ENCODE data around the gene FYTTD1.

FYTTD1 gene

GRCh38 chr3:197736491-197737318 lies 13.0 kb upstream of the FYTTD1 start, which contains the start of gene RUBCN:
Gene RUBCN (minus strand): TSS chr3:197736904. CDS start chr3:197736719, 185 bp downstream.
- TF ChIP-seq CTCF (IDR thresholded peaks at IDR 0.05; ENCODE audit: insufficient read depth, low read length, missing control alignments): no peak
- peak; percentile 57 for DNase-seq (ENCODE audit: low read depth, low spot score)
- CTCF ChIA-PET: interaction anchor here (1.3 to 1.8 kb wide), 3 partner anchors 12 to 25 kb away, joined by 4 to 5 read pairs (median 4); no protein-coding TSS in a partner anchor
- peak within 1 kb of the TSS; percentile 77 for H3K4me3 ChIP-seq (ENCODE audit: low read depth, low read length)
- POLR2A ChIA-PET: no interaction called here

- peak overlapping the region; percentile 77 for H3K4me3 ChIP-seq (ENCODE audit: low read depth, low read length)
- no peak for DNase-seq (ENCODE audit: low read depth, low spot score)
- ChIA-PET CTCF (no interaction called here), POLR2A (no interaction called here)
- no peak for TF ChIP-seq CTCF (IDR thresholded peaks at IDR 0.05; ENCODE audit: insufficient read depth, low read length, missing control alignments)
Measured at GRCh38 chr3:197737319-197737649, 12.4 kb upstream of the FYTTD1 start.

- ChIA-PET CTCF (interaction anchor here (1.5 kb wide), 1 partner anchor 11 kb away, joined by 4 read pairs; no protein-coding TSS in a partner anchor), POLR2A (no interaction called here)
- no peak for TF ChIP-seq CTCF (IDR thresholded peaks at IDR 0.05; ENCODE audit: insufficient read depth, low read length, missing control alignments)
- DNase-seq (ENCODE audit: low read depth, low spot score): no peak
- peak overlapping the region; percentile 77 for H3K4me3 ChIP-seq (ENCODE audit: low read depth, low read length)
Measured at GRCh38 chr3:197737749-197738462, 11.8 kb upstream of the FYTTD1 start.

- ChIA-PET CTCF (no interaction called here), POLR2A (no interaction called here)
- no peak for DNase-seq (ENCODE audit: low read depth, low spot score)
- H3K4me3 ChIP-seq (ENCODE audit: low read depth, low read length): no peak overlapping the region
- TF ChIP-seq CTCF (IDR thresholded peaks at IDR 0.05; ENCODE audit: insufficient read depth, low read length, missing control alignments): no peak
Measured at GRCh38 chr3:197742787-197743186, 6.9 kb upstream of the FYTTD1 start.

GRCh38 chr3:197746209-197746608 lies 3.5 kb upstream of the FYTTD1 start:
- ChIA-PET POLR2A (no interaction called here), CTCF (interaction anchor here (1.1 to 1.3 kb wide), 2 partner anchors 11 to 22 kb away, joined by 3 read pairs; no protein-coding TSS in a partner anchor)
- no peak for TF ChIP-seq CTCF (IDR thresholded peaks at IDR 0.05; ENCODE audit: insufficient read depth, low read length, missing control alignments)
- no peak for DNase-seq (ENCODE audit: low read depth, low spot score)
- H3K4me3 ChIP-seq (ENCODE audit: low read depth, low read length): no peak overlapping the region

- no peak overlapping the region for H3K4me3 ChIP-seq (ENCODE audit: low read depth, low read length)
- no peak for DNase-seq (ENCODE audit: low read depth, low spot score)
- ChIA-PET CTCF (interaction anchor here (1.1 to 1.3 kb wide), 2 partner anchors 11 to 23 kb away, joined by 3 read pairs; no protein-coding TSS in a partner anchor), POLR2A (no interaction called here)
- no peak for TF ChIP-seq CTCF (IDR thresholded peaks at IDR 0.05; ENCODE audit: insufficient read depth, low read length, missing control alignments)
Measured at GRCh38 chr3:197746801-197747237, 2.9 kb upstream of the FYTTD1 start.

All from AG04449 (cell line).